Spleen (tissue), 7 donors: ENCODE measurements around the gene DCUN1D4.

ENCODE experiments used
- CTCF ChIP-seq, 11 experiments: fragments of 200-600 bp in 7 of 11; fragments of 450-650 bp in 4 of 11; sonication (generic) in 4 of 11; IDR thresholded peaks in 8 of 11; conservative IDR thresholded peaks in 3 of 11; 1 replicate in 7 of 11; 2 replicates in 4 of 11; pipeline versions ENCODE4 v1.4.0 to v1.8.0; 2016 to 2021; ENCODE audit warnings: antibody characterized with exemption in 11 of 11, inconsistent platforms in 4 of 11, mild to moderate bottlenecking in 1 of 11
- POLR2A ChIP-seq, 3 donors: fragments of 450-650 bp; IDR thresholded peaks; one replicate each; pipeline ENCODE4 v1.5.1; 2017; ENCODE audit warnings: antibody characterized with exemption in 3 of 3, mild to moderate bottlenecking in 1 of 3
- POLR2AphosphoS5 ChIP-seq, 3 donors: sonication (generic); formaldehyde crosslinking; IDR thresholded peaks; one replicate each; pipeline ENCODE4 v1.5.1; 2017; ENCODE audit warnings: antibody characterized with exemption in 3 of 3
- donor health status: DM: no; HTN: no; CAD: no; lungs with moderate emphysema.
- donor health status: DM: no; HTN: no; CAD: no.
- donor health status: DM: no; HTN: no; CAD: no.

DNA sequence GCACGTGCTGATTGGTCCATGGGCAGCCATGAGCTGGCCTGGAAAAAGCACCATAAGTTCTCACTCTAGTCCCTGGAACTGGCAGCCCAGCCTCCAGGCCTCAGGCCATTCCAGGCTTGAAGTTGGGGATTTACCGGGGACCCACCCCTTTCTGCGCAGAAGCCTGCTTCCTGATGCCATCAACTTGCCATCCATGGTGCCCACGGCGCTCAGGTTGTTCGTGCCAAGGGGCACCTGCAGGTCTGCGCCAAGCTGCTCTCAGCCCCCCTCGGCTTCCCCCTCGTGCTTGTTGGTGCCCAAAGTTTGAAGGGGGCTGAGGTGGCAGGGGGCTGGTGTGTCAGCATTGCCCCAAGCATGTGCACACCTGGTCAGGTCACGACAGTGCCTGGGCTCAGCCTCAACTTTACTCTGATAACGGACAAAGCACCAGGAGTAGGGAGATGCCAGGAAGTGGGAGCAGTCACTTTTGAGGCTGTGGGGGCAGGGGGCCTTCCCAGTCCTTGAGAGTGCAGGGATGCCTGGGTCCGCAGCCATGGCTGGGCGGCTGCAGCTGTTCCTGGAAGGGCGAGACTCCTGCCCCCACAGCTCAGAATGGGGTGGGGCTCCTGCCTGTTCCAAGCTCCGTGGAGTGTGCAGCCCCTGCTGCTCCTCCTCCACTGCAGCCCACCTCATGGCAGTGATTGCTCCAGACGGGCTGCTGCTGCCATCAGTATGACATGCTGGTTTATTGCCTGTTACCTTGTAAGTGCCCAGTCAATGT lies 24.9 kb downstream of the DCUN1D4 start:
- TF ChIP-seq POLR2A (IDR thresholded peaks at IDR 0.05) (no peak), POLR2AphosphoS5 (IDR thresholded peaks at IDR 0.05) (peak in 1 of 3 donors; percentile 56), CTCF (IDR thresholded peaks at IDR 0.05 in 8 of 11, conservative IDR thresholded peaks at IDR 0.05 in 3 of 11) (no peak)
